ENCODE data around the gene CRIP3.

- no peak for TF ChIP-seq POLR2A (IDR thresholded peaks at IDR 0.05)
- TF ChIP-seq, protein P1, sequence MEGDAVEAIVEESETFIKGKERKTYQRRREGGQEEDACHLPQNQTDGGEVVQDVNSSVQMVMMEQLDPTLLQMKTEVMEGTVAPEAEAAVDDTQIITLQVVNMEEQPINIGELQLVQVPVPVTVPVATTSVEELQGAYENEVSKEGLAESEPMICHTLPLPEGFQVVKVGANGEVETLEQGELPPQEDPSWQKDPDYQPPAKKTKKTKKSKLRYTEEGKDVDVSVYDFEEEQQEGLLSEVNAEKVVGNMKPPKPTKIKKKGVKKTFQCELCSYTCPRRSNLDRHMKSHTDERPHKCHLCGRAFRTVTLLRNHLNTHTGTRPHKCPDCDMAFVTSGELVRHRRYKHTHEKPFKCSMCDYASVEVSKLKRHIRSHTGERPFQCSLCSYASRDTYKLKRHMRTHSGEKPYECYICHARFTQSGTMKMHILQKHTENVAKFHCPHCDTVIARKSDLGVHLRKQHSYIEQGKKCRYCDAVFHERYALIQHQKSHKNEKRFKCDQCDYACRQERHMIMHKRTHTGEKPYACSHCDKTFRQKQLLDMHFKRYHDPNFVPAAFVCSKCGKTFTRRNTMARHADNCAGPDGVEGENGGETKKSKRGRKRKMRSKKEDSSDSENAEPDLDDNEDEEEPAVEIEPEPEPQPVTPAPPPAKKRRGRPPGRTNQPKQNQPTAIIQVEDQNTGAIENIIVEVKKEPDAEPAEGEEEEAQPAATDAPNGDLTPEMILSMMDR (IDR thresholded peaks at IDR 0.05): no peak
- TF ChIP-seq POLR2AphosphoS5 (IDR thresholded peaks at IDR 0.05): no peak
These were observed 29.6 kb upstream of the CRIP3 start for GRCh38 chr6:43338243-43338642.
